Astrocyte (in vitro differentiated cells and primary cell): ENCODE results near the gene SHISA8. TPM values are rescaled to one million over a fixed set of nuclear protein-coding genes. Genes with fewer than 3 reads are reported as not detected.

Source experiments
- DNase-seq: peaks from one replicate; pipeline ENCODE4 v3.0.0-alpha.2; 2010; ENCODE audit warnings: low read depth
- FAIRE-seq: peaks from 2 replicates; lab custom pipeline; 2011; peaks lifted over from hg19 to GRCh38; lab: Jason Lieb, UNC
- H2AFZ ChIP-seq: 2 replicates; pipeline ENCODE4 v1.6.0; 2012; ENCODE audit warnings: low read depth, low read length, inconsistent platforms
- H3K27ac ChIP-seq: 2 replicates; pipeline ENCODE4 v1.5.1; 2011; ENCODE audit warnings: low read depth, low read length, inconsistent platforms
- H3K27me3 ChIP-seq: 2 replicates; pipeline ENCODE4 v1.6.0; 2011; ENCODE audit warnings: low read length, inconsistent platforms; ENCODE audit not compliant: insufficient read depth
- H3K36me3 ChIP-seq: 2 replicates; pipeline ENCODE4 v1.5.1; 2011; ENCODE audit warnings: low read length, inconsistent platforms; ENCODE audit not compliant: insufficient read depth
- H3K4me1 ChIP-seq: 2 replicates; pipeline ENCODE4 v1.5.1; 2011; ENCODE audit warnings: low read length, inconsistent platforms; ENCODE audit not compliant: insufficient read depth
- H3K4me2 ChIP-seq: 2 replicates; pipeline ENCODE4 v1.6.0; 2012; ENCODE audit warnings: low read length, inconsistent platforms
- H3K4me3 ChIP-seq: 2 replicates; pipeline ENCODE4 v1.5.1; 2011; ENCODE audit warnings: low read depth, mild to moderate bottlenecking, low read length, inconsistent platforms; ENCODE audit not compliant: insufficient read depth
- H3K79me2 ChIP-seq: 2 replicates; pipeline ENCODE4 v1.6.0; 2012; ENCODE audit warnings: mild to moderate bottlenecking, low read length, inconsistent platforms; ENCODE audit not compliant: insufficient read depth
- H3K9ac ChIP-seq: 2 replicates; pipeline ENCODE4 v1.6.0; 2012; ENCODE audit warnings: mild to moderate bottlenecking, low read length, inconsistent platforms
- H3K9me3 ChIP-seq: 2 replicates; pipeline ENCODE4 v1.5.1; 2012; ENCODE audit warnings: low read depth, mild to moderate bottlenecking, low read length, inconsistent platforms; ENCODE audit not compliant: insufficient read depth
- H4K20me1 ChIP-seq: 2 replicates; pipeline ENCODE4 v1.6.0; 2012; ENCODE audit warnings: low read length, inconsistent platforms; ENCODE audit not compliant: insufficient read depth
- H3K27ac Mint-ChIP-seq: one replicate; pipeline ENCODE4 v1.8.0; 2021; ENCODE audit warnings: mild to moderate bottlenecking, mixed read lengths; ENCODE audit not compliant: unreplicated experiment
- H3K27me3 Mint-ChIP-seq: one replicate; pipeline ENCODE4 v1.8.0; 2021; ENCODE audit warnings: low read depth, mixed read lengths; ENCODE audit not compliant: unreplicated experiment
- H3K36me3 Mint-ChIP-seq: one replicate; pipeline ENCODE4 v1.8.0; 2021; ENCODE audit warnings: low read depth, mixed read lengths; ENCODE audit not compliant: unreplicated experiment
- H3K4me1 Mint-ChIP-seq: one replicate; pipeline ENCODE4 v1.8.0; 2021; ENCODE audit warnings: low read depth, mixed read lengths; ENCODE audit not compliant: unreplicated experiment
- H3K4me3 Mint-ChIP-seq: one replicate; pipeline ENCODE4 v1.8.0; 2021; ENCODE audit warnings: mild to moderate bottlenecking, moderate library complexity, mixed read lengths; ENCODE audit not compliant: unreplicated experiment
- H3K9me3 Mint-ChIP-seq: one replicate; pipeline ENCODE4 v1.8.0; 2021; ENCODE audit warnings: mild to moderate bottlenecking, mixed read lengths; ENCODE audit not compliant: unreplicated experiment
- CTCF ChIP-seq: IDR thresholded peaks from 2 replicates; pipeline ENCODE4 v1.5.1; 2011; ENCODE audit warnings: low read depth, mild to moderate bottlenecking, inconsistent platforms, low read length, moderate library complexity; ENCODE audit not compliant: insufficient read depth
- EZH2 ChIP-seq: IDR thresholded peaks from 2 replicates; pipeline ENCODE4 v1.6.1; 2012; ENCODE audit warnings: mild to moderate bottlenecking, low read length, inconsistent platforms; ENCODE audit not compliant: insufficient read depth
- total RNA-seq: library from RNA; stranded (reverse); gene quantifications from 2 replicates; pipeline ENCODE4 v1.2.1, GENCODE V29; 2021

The SHISA8 gene
- total RNA-seq, 1 donor from 2014 or later, result not detected

- Mint-ChIP-seq H3K4me1 (peaks cover 5% of the 10 kb centered on the region), H3K36me3 (no peaks in the 10 kb centered on the region), H3K27me3 (peaks cover 52% of the 10 kb centered on the region), H3K4me3 (no peak overlapping the region), H3K9me3 (no peaks in the 10 kb centered on the region), H3K27ac (no peak overlapping the region)
- DNase-seq (no peak), FAIRE-seq (no peak)
- Histone ChIP-seq H3K4me3 (no peak overlapping the region), H3K9me3 (no peaks in the 10 kb centered on the region), H3K36me3 (no peaks in the 10 kb centered on the region), H3K27ac (no peak overlapping the region), H2AFZ (no peak overlapping the region), H3K27me3 (peaks cover 58% of the 10 kb centered on the region), H4K20me1 (peaks cover 32% of the 10 kb centered on the region), H3K79me2 (no peaks in the 10 kb centered on the region), H3K4me1 (peaks cover 14% of the 10 kb centered on the region), H3K9ac (no peak overlapping the region), H3K4me2 (no peak overlapping the region)
- TF ChIP-seq CTCF, result no peak
- TF ChIP-seq EZH2, result peak; percentile 90
Observed at GRCh38 chr22:41913842-41914534, 886 bp downstream of the SHISA8 start.

GRCh38 chr22:41913040-41913719, 1.7 kb downstream of the SHISA8 start:
- Histone ChIP-seq H3K9me3 (no peaks in the 10 kb centered on the region), H3K4me3 (no peak overlapping the region), H2AFZ (no peak overlapping the region), H3K4me2 (no peak overlapping the region), H3K4me1 (peaks cover 15% of the 10 kb centered on the region), H3K79me2 (no peaks in the 10 kb centered on the region), H3K9ac (no peak overlapping the region), H3K36me3 (no peaks in the 10 kb centered on the region), H3K27ac (no peak overlapping the region), H3K27me3 (peaks cover 58% of the 10 kb centered on the region), H4K20me1 (peaks cover 40% of the 10 kb centered on the region)
- peaks cover 50% of the 10 kb centered on the region for H3K27me3 Mint-ChIP-seq
- DNase-seq, result no peak
- TF ChIP-seq EZH2 (peak; percentile 53), CTCF (no peak)
- H3K4me1 Mint-ChIP-seq, result peaks cover 3% of the 10 kb centered on the region
- H3K4me3 Mint-ChIP-seq, result no peak overlapping the region
- no peak overlapping the region for H3K27ac Mint-ChIP-seq
- no peak for FAIRE-seq
- H3K36me3 Mint-ChIP-seq, result no peaks in the 10 kb centered on the region
- peaks cover 2% of the 10 kb centered on the region for H3K9me3 Mint-ChIP-seq
